ENCODE results near the gene SLC46A2. TPM values are rescaled to one million over a fixed set of nuclear protein-coding genes. Genes with fewer than 3 reads are reported as not detected.

The SLC46A2 gene
- polyA plus RNA-seq, 1 donor (not counting 4 experiments of a cell fraction or from before 2014, with no cell fraction given): not detected

GRCh38 chr9:112872019-112872418 is 18.7 kb downstream of the SLC46A2 start:
- dilution Hi-C loops (cut with MboI; ENCODE audit: extremely low pct_ligation_motif_present, low sequenced_read_pairs): no loop called here

GRCh38 chr9:112870556-112870955 is 20.1 kb downstream of the SLC46A2 start:
- H3K4me3 ChIP-seq (ENCODE audit: control insufficient read depth in 2 of 3, extremely low read depth in 1 of 3, insufficient read depth in 2 of 3, low read depth in 1 of 3, low read length in 3 of 3): no peak overlapping the region
- DNase-seq (ENCODE audit: low read depth, low spot score) (no peak), FAIRE-seq (no peak)
- no peaks in the 10 kb centered on the region for H3K79me2 ChIP-seq (ENCODE audit: control insufficient read depth, insufficient read depth, low read length)
- TF ChIP-seq CTCF (optimal IDR thresholded peaks at IDR 0.05 in 1 of 3, IDR thresholded peaks at IDR 0.05 in 1 of 3, conservative IDR thresholded peaks at IDR 0.05 in 1 of 3; ENCODE audit: extremely low read depth in 1 of 3, insufficient read depth in 2 of 3, low read length in 3 of 3): no peak
- no peak for TF ChIP-seq EZH2 (IDR thresholded peaks at IDR 0.05; ENCODE audit: low read length)
- no peaks in the 10 kb centered on the region for H4K20me1 ChIP-seq (ENCODE audit: control insufficient read depth, extremely low read depth, insufficient read depth, low read length)
- peaks cover 6% of the 10 kb centered on the region for H3K4me1 ChIP-seq (ENCODE audit: control insufficient read depth, extremely low read depth, insufficient read depth, low read length)
- no peaks in the 10 kb centered on the region for H3K27me3 ChIP-seq (ENCODE audit: control insufficient read depth, extremely low read depth, insufficient read depth, low read length)
- H3K9me1 ChIP-seq (ENCODE audit: control insufficient read depth, extremely low read depth, insufficient read depth, low read length): no peaks in the 10 kb centered on the region
- H2AFZ ChIP-seq (ENCODE audit: control insufficient read depth, low read length): no peak overlapping the region
- no peaks in the 10 kb centered on the region for H3K9me3 ChIP-seq (ENCODE audit: control insufficient read depth, low read depth, low read length)
- H3K36me3 ChIP-seq (ENCODE audit: control insufficient read depth in 2 of 2, extremely low read depth in 1 of 2, insufficient read depth in 2 of 2, low read length in 2 of 2): peaks cover 0 to 4% of the 10 kb centered on the region in 2 experiments
- dilution Hi-C loops (cut with MboI; ENCODE audit: extremely low pct_ligation_motif_present, low sequenced_read_pairs): no loop called here
- H3K27ac ChIP-seq (ENCODE audit: control insufficient read depth, insufficient read depth, low read length): no peak overlapping the region
- H3K4me2 ChIP-seq (ENCODE audit: control insufficient read depth, extremely low read depth, insufficient read depth, low read depth, low read length): no peak overlapping the region
- no peak overlapping the region for H3K9ac ChIP-seq (ENCODE audit: control insufficient read depth, extremely low read depth, insufficient read depth, low read length)

More at GRCh38 chr9:112872019-112872418, 18.7 kb downstream of the SLC46A2 start:
- H4K20me1 ChIP-seq (ENCODE audit: control insufficient read depth, extremely low read depth, insufficient read depth, low read length): no peaks in the 10 kb centered on the region
- no peak overlapping the region for H3K4me2 ChIP-seq (ENCODE audit: control insufficient read depth, extremely low read depth, insufficient read depth, low read depth, low read length)
- no peak overlapping the region for H3K9ac ChIP-seq (ENCODE audit: control insufficient read depth, extremely low read depth, insufficient read depth, low read length)
- peaks cover 6% of the 10 kb centered on the region for H3K4me1 ChIP-seq (ENCODE audit: control insufficient read depth, extremely low read depth, insufficient read depth, low read length)
- H3K9me1 ChIP-seq (ENCODE audit: control insufficient read depth, extremely low read depth, insufficient read depth, low read length): no peaks in the 10 kb centered on the region
- H3K79me2 ChIP-seq (ENCODE audit: control insufficient read depth, insufficient read depth, low read length): no peaks in the 10 kb centered on the region
- no peak for FAIRE-seq
- no peak overlapping the region for H3K4me3 ChIP-seq (ENCODE audit: control insufficient read depth in 2 of 3, extremely low read depth in 1 of 3, insufficient read depth in 2 of 3, low read depth in 1 of 3, low read length in 3 of 3)
- DNase-seq (ENCODE audit: low read depth, low spot score): no peak
- TF ChIP-seq CTCF (optimal IDR thresholded peaks at IDR 0.05 in 1 of 3, IDR thresholded peaks at IDR 0.05 in 1 of 3, conservative IDR thresholded peaks at IDR 0.05 in 1 of 3; ENCODE audit: extremely low read depth in 1 of 3, insufficient read depth in 2 of 3, low read length in 3 of 3) (no peak), EZH2 (IDR thresholded peaks at IDR 0.05; ENCODE audit: low read length) (no peak)
- no peak overlapping the region for H2AFZ ChIP-seq (ENCODE audit: control insufficient read depth, low read length)
- peaks cover 0 to 4% of the 10 kb centered on the region in 2 experiments for H3K36me3 ChIP-seq (ENCODE audit: control insufficient read depth in 2 of 2, extremely low read depth in 1 of 2, insufficient read depth in 2 of 2, low read length in 2 of 2)
- H3K27me3 ChIP-seq (ENCODE audit: control insufficient read depth, extremely low read depth, insufficient read depth, low read length): no peaks in the 10 kb centered on the region
- H3K27ac ChIP-seq (ENCODE audit: control insufficient read depth, insufficient read depth, low read length): no peak overlapping the region
- no peaks in the 10 kb centered on the region for H3K9me3 ChIP-seq (ENCODE audit: control insufficient read depth, low read depth, low read length)

Data from keratinocyte (primary cell).